Trophoblast cell (in vitro differentiated cells and primary cell): Measurements from ENCODE around the gene ZFAND3.
A peak's percentile ranks its signal among the peaks of the same experiment; 100 is the strongest.

Experiments
- DNase-seq, 2 donors: peaks; one replicate each; pipeline ENCODE4 v3.0.0-alpha.2; 2016
- H2AFZ ChIP-seq: 2 replicates; pipeline ENCODE4 v1.6.1; 2013; ENCODE audit warnings: low read length, moderate library complexity, mild to moderate bottlenecking; ENCODE audit not compliant: insufficient read depth, poor library complexity
- H2AK5ac ChIP-seq: 2 replicates; pipeline ENCODE4 v1.6.1; 2013; ENCODE audit warnings: mild to moderate bottlenecking, low read length
- H2BK120ac ChIP-seq: 2 replicates; pipeline ENCODE4 v1.6.1; 2013; ENCODE audit warnings: low read length, mild to moderate bottlenecking, moderate library complexity; ENCODE audit not compliant: insufficient read depth, poor library complexity
- H2BK12ac ChIP-seq: 2 replicates; pipeline ENCODE4 v1.6.1; 2013; ENCODE audit warnings: mild to moderate bottlenecking, low read length, moderate library complexity
- H2BK5ac ChIP-seq: 2 replicates; pipeline ENCODE4 v1.6.1; 2013; ENCODE audit warnings: low read length, low read depth, moderate library complexity, mild to moderate bottlenecking; ENCODE audit not compliant: poor library complexity
- H3K14ac ChIP-seq: 2 replicates; pipeline ENCODE4 v1.6.1; 2013; ENCODE audit warnings: mild to moderate bottlenecking, low read length
- H3K18ac ChIP-seq: 2 replicates; pipeline ENCODE4 v1.6.1; 2013; ENCODE audit warnings: mild to moderate bottlenecking, low read length
- H3K23ac ChIP-seq: 2 replicates; pipeline ENCODE4 v1.6.1; 2013; ENCODE audit warnings: low read length
- H3K27ac ChIP-seq: 2 replicates; pipeline ENCODE4 v1.5.1; 2013; ENCODE audit warnings: low read depth, mild to moderate bottlenecking, inconsistent platforms, low read length, moderate library complexity
- H3K27me3 ChIP-seq: 2 replicates; pipeline ENCODE4 v1.6.1; 2013; ENCODE audit warnings: inconsistent platforms, mild to moderate bottlenecking, low read length, moderate library complexity; ENCODE audit not compliant: insufficient read depth
- H3K36me3 ChIP-seq, 2 experiments: 1 replicate in 1 of 2; 2 replicates in 1 of 2; pipeline ENCODE4 v1.6.1; 2013; ENCODE audit warnings: low read length in 2 of 2, mild to moderate bottlenecking in 2 of 2, moderate library complexity in 1 of 2; ENCODE audit not compliant: insufficient read depth in 2 of 2, control insufficient read depth in 1 of 2
- H3K4ac ChIP-seq: 2 replicates; pipeline ENCODE4 v1.6.1; 2013; ENCODE audit warnings: low read depth, mild to moderate bottlenecking, low read length, moderate library complexity
- H3K4me1 ChIP-seq, 2 experiments: 1 replicate in 1 of 2; 2 replicates in 1 of 2; pipeline ENCODE4 v1.6.1; 2013; ENCODE audit warnings: low read length in 2 of 2, mild to moderate bottlenecking in 2 of 2, moderate library complexity in 1 of 2; ENCODE audit not compliant: insufficient read depth in 2 of 2, control insufficient read depth in 1 of 2
- H3K4me2 ChIP-seq: 2 replicates; pipeline ENCODE4 v1.6.1; 2013; ENCODE audit warnings: inconsistent platforms, mild to moderate bottlenecking, low read length, moderate library complexity
- H3K4me3 ChIP-seq: 2 replicates; pipeline ENCODE4 v1.5.1; 2013; ENCODE audit warnings: mild to moderate bottlenecking, low read depth, low read length, inconsistent platforms
- H3K79me1 ChIP-seq: one replicate; pipeline ENCODE4 v1.6.1; 2013; ENCODE audit warnings: low read length
- H3K79me2 ChIP-seq: 2 replicates; pipeline ENCODE4 v1.6.1; 2013; ENCODE audit warnings: low read length, mild to moderate bottlenecking; ENCODE audit not compliant: control insufficient read depth, insufficient read depth, poor library complexity
- H3K9ac ChIP-seq: 2 replicates; pipeline ENCODE4 v1.6.1; 2013; ENCODE audit warnings: mild to moderate bottlenecking, low read length
- H3K9me3 ChIP-seq: 2 replicates; pipeline ENCODE4 v1.6.1; 2013; ENCODE audit warnings: low read depth, mild to moderate bottlenecking, control low read depth, inconsistent platforms, low read length; ENCODE audit not compliant: insufficient read depth
- H4K12ac ChIP-seq: 2 replicates; pipeline ENCODE4 v1.6.1; 2013; ENCODE audit warnings: low read depth, mild to moderate bottlenecking, low read length, moderate library complexity
- H4K8ac ChIP-seq: 2 replicates; pipeline ENCODE4 v1.6.1; 2013; ENCODE audit warnings: low read depth, mild to moderate bottlenecking, low read length, moderate library complexity
- H4K91ac ChIP-seq: one replicate; pipeline ENCODE4 v1.6.1; 2013; ENCODE audit warnings: low read depth, mild to moderate bottlenecking, low read length, moderate library complexity
- WGBS: extraction: QIAGEN DNeasy Blood & Tissue Kit; methylation state at CpG from one replicate; pipeline ENCODE4 v1.1.7; 2013; ENCODE audit warnings: missing lambda C conversion rate; ENCODE audit not compliant: insufficient read length, insufficient coverage; ENCODE audit errors: extremely low coverage; 5-methylcytosine and 5-hydroxymethylcytosine counted together

Gene ZFAND3

GRCh38 chr6:37856285-37856684 lies 36.8 kb downstream of the ZFAND3 start:
- H3K4me3 ChIP-seq, result no peak overlapping the region
- no peak overlapping the region for H3K27ac ChIP-seq
- no CpG with 5 or more reads among the region's 2 CpGs for WGBS
- H3K4me2 ChIP-seq, result no peak overlapping the region
- no peak overlapping the region for H3K18ac ChIP-seq
- H4K91ac ChIP-seq, result no peak overlapping the region
- no peak overlapping the region for H3K9ac ChIP-seq
- H3K4ac ChIP-seq, result no peak overlapping the region
- no peaks in the 10 kb centered on the region for H3K27me3 ChIP-seq
- H3K4me1 ChIP-seq, result peaks cover 0 to 3% of the 10 kb centered on the region in 2 experiments
- H3K23ac ChIP-seq, result no peak overlapping the region
- no peak overlapping the region for H2BK5ac ChIP-seq
- H3K36me3 ChIP-seq, result no peaks in the 10 kb centered on the region
- no peaks in the 10 kb centered on the region for H3K9me3 ChIP-seq
- DNase-seq, result no peak
- no peak overlapping the region for H2AFZ ChIP-seq
- no peaks in the 10 kb centered on the region for H3K79me1 ChIP-seq
- no peak overlapping the region for H3K14ac ChIP-seq
- no peak overlapping the region for H2BK12ac ChIP-seq
- H4K12ac ChIP-seq, result no peak overlapping the region
- H4K8ac ChIP-seq, result no peak overlapping the region
- H3K79me2 ChIP-seq, result no peaks in the 10 kb centered on the region
- no peak overlapping the region for H2AK5ac ChIP-seq
- no peak overlapping the region for H2BK120ac ChIP-seq

GRCh38 chr6:37858363-37858762 lies 38.8 kb downstream of the ZFAND3 start:
- peak overlapping the region; percentile 67 for H3K4ac ChIP-seq

GRCh38 chr6:37860226-37860839 lies 40.8 kb downstream of the ZFAND3 start:
- Histone ChIP-seq H3K4me3 (no peak overlapping the region), H3K9me3 (no peaks in the 10 kb centered on the region), H3K27ac (no peak overlapping the region), H3K18ac (no peak overlapping the region), H2AFZ (no peak overlapping the region), H3K4me2 (no peak overlapping the region), H3K23ac (no peak overlapping the region), H4K91ac (no peak overlapping the region), H3K4ac (no peak overlapping the region), H4K12ac (no peak overlapping the region), H3K36me3 (no peaks in the 10 kb centered on the region), H2AK5ac (no peak overlapping the region), H3K14ac (no peak overlapping the region), H3K4me1 (no peaks in the 10 kb centered on the region), H2BK5ac (no peak overlapping the region), H3K79me1 (no peaks in the 10 kb centered on the region), H3K27me3 (no peaks in the 10 kb centered on the region), H4K8ac (no peak overlapping the region), H2BK12ac (no peak overlapping the region), H2BK120ac (no peak overlapping the region), H3K9ac (no peak overlapping the region), H3K79me2 (no peaks in the 10 kb centered on the region)
- no CpG with 5 or more reads among the region's 1 CpG for WGBS
- peak; percentile 58 to 88 for DNase-seq

More at GRCh38 chr6:37858363-37858762, 38.8 kb downstream of the ZFAND3 start:
- H2BK120ac ChIP-seq, result no peak overlapping the region
- WGBS, result no CpG with 5 or more reads among the region's 3 CpGs
- no peaks in the 10 kb centered on the region for H3K27me3 ChIP-seq
- no peak overlapping the region for H3K27ac ChIP-seq
- H2AFZ ChIP-seq, result no peak overlapping the region
- H3K18ac ChIP-seq, result no peak overlapping the region
- no peaks in the 10 kb centered on the region for H3K79me1 ChIP-seq
- no peaks in the 10 kb centered on the region for H3K9me3 ChIP-seq
- H3K79me2 ChIP-seq, result no peaks in the 10 kb centered on the region
- no peak overlapping the region for H4K91ac ChIP-seq
- H3K4me3 ChIP-seq, result no peak overlapping the region
- H3K14ac ChIP-seq, result no peak overlapping the region
- no peak overlapping the region for H4K12ac ChIP-seq
- no peaks in the 10 kb centered on the region for H3K36me3 ChIP-seq
- no peak overlapping the region for H4K8ac ChIP-seq
- H3K23ac ChIP-seq, result no peak overlapping the region
- H3K9ac ChIP-seq, result no peak overlapping the region
- no peak overlapping the region for H2AK5ac ChIP-seq
- peaks cover 0 to 3% of the 10 kb centered on the region in 2 experiments for H3K4me1 ChIP-seq
- no peak overlapping the region for H2BK5ac ChIP-seq
- no peak for DNase-seq
- H3K4me2 ChIP-seq, result no peak overlapping the region
- no peak overlapping the region for H2BK12ac ChIP-seq

- Histone ChIP-seq H3K79me2 (no peaks in the 10 kb centered on the region), H3K36me3 (no peaks in the 10 kb centered on the region), H2BK5ac (no peak overlapping the region), H4K8ac (no peak overlapping the region), H3K4ac (no peak overlapping the region), H2AFZ (no peak overlapping the region), H2AK5ac (no peak overlapping the region), H3K18ac (no peak overlapping the region), H4K91ac (no peak overlapping the region), H3K79me1 (no peaks in the 10 kb centered on the region), H3K9me3 (no peaks in the 10 kb centered on the region), H3K4me2 (no peak overlapping the region), H3K27me3 (no peaks in the 10 kb centered on the region), H3K14ac (no peak overlapping the region), H3K4me3 (no peak overlapping the region), H3K4me1 (peaks cover 0 to 1% of the 10 kb centered on the region in 2 experiments), H3K9ac (no peak overlapping the region), H4K12ac (no peak overlapping the region), H3K27ac (no peak overlapping the region), H2BK12ac (no peak overlapping the region), H2BK120ac (no peak overlapping the region), H3K23ac (no peak overlapping the region)
- no CpG with 5 or more reads among the region's 2 CpGs for WGBS
- no peak for DNase-seq
Observed at GRCh38 chr6:37861452-37861851, 41.9 kb downstream of the ZFAND3 start.
